Measurements from ENCODE around the gene CLSTN1. TPM values are rescaled to one million over a fixed set of nuclear protein-coding genes. Genes with fewer than 3 reads are reported as not detected.

Gene CLSTN1
- polyA plus RNA-seq, 1 of the 3 experiments (the other 2 are of a cell fraction) = 59.6 TPM

DNA sequence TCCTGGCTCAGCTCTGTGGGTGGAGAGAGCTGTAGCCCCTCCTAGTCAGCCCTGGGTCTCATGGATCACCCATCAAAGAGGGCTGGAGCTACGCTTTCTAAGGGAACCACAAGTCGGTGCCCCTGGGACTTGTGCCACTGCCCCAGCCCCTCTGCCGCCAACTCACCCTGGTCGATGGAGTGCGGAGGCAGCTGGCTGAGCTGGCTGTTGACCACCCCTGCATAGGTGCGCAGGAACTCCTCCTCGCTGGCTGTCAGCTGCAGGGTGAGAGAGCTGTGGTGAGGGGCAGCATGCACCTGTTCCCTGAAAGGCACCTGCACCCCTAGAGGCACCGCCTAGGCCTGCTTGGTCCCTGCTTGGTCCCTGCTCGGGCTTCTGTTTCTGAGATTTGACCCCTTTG is 47.3 kb upstream of the CLSTN1 start (continued):
- TF ChIP-seq CHD2 (IDR thresholded peaks at IDR 0.05; ENCODE audit: low read length, partially characterized antibody) (no peak), TAF1 (IDR thresholded peaks at IDR 0.05; ENCODE audit: borderline replicate concordance, low read depth, low read length) (no peak), MEF2A (IDR thresholded peaks at IDR 0.05; ENCODE audit: borderline replicate concordance, low read depth) (no peak), FOSL2 (IDR thresholded peaks at IDR 0.05; ENCODE audit: borderline replicate concordance, low read depth) (no peak), POLR2AphosphoS5 (IDR thresholded peaks at IDR 0.05; ENCODE audit: low read depth, low read length) (no peak), NRF1 (IDR thresholded peaks at IDR 0.05; ENCODE audit: low read depth, low read length) (no peak)
- TF ChIP-seq, protein P1, sequence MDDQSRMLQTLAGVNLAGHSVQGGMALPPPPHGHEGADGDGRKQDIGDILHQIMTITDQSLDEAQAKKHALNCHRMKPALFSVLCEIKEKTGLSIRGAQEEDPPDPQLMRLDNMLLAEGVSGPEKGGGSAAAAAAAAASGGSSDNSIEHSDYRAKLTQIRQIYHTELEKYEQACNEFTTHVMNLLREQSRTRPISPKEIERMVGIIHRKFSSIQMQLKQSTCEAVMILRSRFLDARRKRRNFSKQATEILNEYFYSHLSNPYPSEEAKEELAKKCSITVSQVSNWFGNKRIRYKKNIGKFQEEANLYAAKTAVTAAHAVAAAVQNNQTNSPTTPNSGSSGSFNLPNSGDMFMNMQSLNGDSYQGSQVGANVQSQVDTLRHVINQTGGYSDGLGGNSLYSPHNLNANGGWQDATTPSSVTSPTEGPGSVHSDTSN (IDR thresholded peaks at IDR 0.05) = no peak

DNA sequence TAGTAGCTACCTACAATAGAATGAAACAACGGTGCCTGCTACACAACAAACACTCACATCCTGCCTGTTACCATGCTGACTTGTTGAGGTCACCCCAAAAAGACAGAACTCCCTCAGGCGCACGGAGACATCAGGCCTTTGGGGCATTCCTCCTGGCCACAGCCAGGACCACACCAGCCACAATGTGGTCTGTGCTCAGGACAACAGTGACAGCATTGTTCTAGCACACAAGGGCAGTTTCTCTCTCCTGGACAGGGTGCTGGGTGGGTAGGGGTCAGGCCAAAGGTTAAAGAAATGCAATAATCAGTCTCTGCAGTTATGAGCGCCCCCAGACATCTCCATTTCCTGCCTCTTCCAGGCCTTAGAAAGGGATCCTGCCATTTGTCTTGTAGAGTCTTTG is 46.8 kb upstream of the CLSTN1 start:
- no peak overlapping the region for H3K9ac ChIP-seq
- peaks cover 4% of the 10 kb centered on the region in 2 experiments; a peak in 1 of 4 replicates for H3K4me1 ChIP-seq (ENCODE audit: control insufficient read depth in 1 of 2, insufficient read depth in 2 of 2, low read depth in 1 of 2, low read length in 1 of 2)
- no peak overlapping the region for H2AFZ ChIP-seq (ENCODE audit: low read depth)
- 70% methylated on average over 2 of the region's 4 CpGs for WGBS (ENCODE audit: low lambda C conversion rate)
- ChIA-PET CTCF (interaction anchor here (1.0 to 11.2 kb wide), 3 partner anchors 72 to 149 kb away, joined by 3 to 175 read pairs (median 3); no protein-coding TSS in a partner anchor), POLR2A (no interaction called here)
- no peak overlapping the region for H3K4me3 ChIP-seq (ENCODE audit: low read depth in 2 of 2, low read length in 1 of 2)
- H3K79me2 ChIP-seq (ENCODE audit: insufficient read depth) = no peaks in the 10 kb centered on the region
- H3K9me2 ChIP-seq = no peaks in the 10 kb centered on the region
- no peaks in the 10 kb centered on the region for H4K20me1 ChIP-seq (ENCODE audit: insufficient read depth)
- no peak overlapping the region for H3K4me2 ChIP-seq
- no peaks in the 10 kb centered on the region for H3K9me3 ChIP-seq
- H3K27ac ChIP-seq (ENCODE audit: low read depth in 2 of 2, low read length in 1 of 2) = no peak overlapping the region
- no peaks in the 10 kb centered on the region for H3F3A ChIP-seq (replicated peaks; ENCODE audit: insufficient read depth)
- H3K27me3 ChIP-seq (ENCODE audit: insufficient read depth) = no peaks in the 10 kb centered on the region
- peaks cover 3 to 9% of the 10 kb centered on the region in 2 experiments for H3K36me3 ChIP-seq (replicated peaks in 1 of 2; ENCODE audit: control insufficient read depth in 1 of 2, insufficient read depth in 2 of 2, low read length in 1 of 2)
- no peak for DNase-seq
- TF ChIP-seq RAD21 (IDR thresholded peaks at IDR 0.05; ENCODE audit: low read length) = no peak
- TF ChIP-seq YY1 (IDR thresholded peaks at IDR 0.05; ENCODE audit: low read depth) = no peak
- no peak for TF ChIP-seq NFIC (IDR thresholded peaks at IDR 0.05; ENCODE audit: borderline replicate concordance)
- no peak for TF ChIP-seq SIN3A (IDR thresholded peaks at IDR 0.05; ENCODE audit: borderline replicate concordance, low read depth, low read length)
- TF ChIP-seq GATA2 (CRISPR knock-in tag; IDR thresholded peaks at IDR 0.05) = no peak
- no peak for TF ChIP-seq TCF12 (IDR thresholded peaks at IDR 0.05)
- no peak for TF ChIP-seq RCOR1 (IDR thresholded peaks at IDR 0.05; ENCODE audit: low read length)
- TF ChIP-seq, protein P2, sequence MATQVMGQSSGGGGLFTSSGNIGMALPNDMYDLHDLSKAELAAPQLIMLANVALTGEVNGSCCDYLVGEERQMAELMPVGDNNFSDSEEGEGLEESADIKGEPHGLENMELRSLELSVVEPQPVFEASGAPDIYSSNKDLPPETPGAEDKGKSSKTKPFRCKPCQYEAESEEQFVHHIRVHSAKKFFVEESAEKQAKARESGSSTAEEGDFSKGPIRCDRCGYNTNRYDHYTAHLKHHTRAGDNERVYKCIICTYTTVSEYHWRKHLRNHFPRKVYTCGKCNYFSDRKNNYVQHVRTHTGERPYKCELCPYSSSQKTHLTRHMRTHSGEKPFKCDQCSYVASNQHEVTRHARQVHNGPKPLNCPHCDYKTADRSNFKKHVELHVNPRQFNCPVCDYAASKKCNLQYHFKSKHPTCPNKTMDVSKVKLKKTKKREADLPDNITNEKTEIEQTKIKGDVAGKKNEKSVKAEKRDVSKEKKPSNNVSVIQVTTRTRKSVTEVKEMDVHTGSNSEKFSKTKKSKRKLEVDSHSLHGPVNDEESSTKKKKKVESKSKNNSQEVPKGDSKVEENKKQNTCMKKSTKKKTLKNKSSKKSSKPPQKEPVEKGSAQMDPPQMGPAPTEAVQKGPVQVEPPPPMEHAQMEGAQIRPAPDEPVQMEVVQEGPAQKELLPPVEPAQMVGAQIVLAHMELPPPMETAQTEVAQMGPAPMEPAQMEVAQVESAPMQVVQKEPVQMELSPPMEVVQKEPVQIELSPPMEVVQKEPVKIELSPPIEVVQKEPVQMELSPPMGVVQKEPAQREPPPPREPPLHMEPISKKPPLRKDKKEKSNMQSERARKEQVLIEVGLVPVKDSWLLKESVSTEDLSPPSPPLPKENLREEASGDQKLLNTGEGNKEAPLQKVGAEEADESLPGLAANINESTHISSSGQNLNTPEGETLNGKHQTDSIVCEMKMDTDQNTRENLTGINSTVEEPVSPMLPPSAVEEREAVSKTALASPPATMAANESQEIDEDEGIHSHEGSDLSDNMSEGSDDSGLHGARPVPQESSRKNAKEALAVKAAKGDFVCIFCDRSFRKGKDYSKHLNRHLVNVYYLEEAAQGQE (IDR thresholded peaks at IDR 0.05; ENCODE audit: low read depth, low read length) = no peak
- no peak for TF ChIP-seq JUND (IDR thresholded peaks at IDR 0.05)
- TF ChIP-seq GABPA (IDR thresholded peaks at IDR 0.05; ENCODE audit: low read depth) = no peak
- TF ChIP-seq, protein P3, sequence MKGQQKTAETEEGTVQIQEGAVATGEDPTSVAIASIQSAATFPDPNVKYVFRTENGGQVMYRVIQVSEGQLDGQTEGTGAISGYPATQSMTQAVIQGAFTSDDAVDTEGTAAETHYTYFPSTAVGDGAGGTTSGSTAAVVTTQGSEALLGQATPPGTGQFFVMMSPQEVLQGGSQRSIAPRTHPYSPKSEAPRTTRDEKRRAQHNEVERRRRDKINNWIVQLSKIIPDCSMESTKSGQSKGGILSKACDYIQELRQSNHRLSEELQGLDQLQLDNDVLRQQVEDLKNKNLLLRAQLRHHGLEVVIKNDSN (IDR thresholded peaks at IDR 0.05; ENCODE audit: borderline replicate concordance, low read depth) = no peak
- TF ChIP-seq, protein P4, sequence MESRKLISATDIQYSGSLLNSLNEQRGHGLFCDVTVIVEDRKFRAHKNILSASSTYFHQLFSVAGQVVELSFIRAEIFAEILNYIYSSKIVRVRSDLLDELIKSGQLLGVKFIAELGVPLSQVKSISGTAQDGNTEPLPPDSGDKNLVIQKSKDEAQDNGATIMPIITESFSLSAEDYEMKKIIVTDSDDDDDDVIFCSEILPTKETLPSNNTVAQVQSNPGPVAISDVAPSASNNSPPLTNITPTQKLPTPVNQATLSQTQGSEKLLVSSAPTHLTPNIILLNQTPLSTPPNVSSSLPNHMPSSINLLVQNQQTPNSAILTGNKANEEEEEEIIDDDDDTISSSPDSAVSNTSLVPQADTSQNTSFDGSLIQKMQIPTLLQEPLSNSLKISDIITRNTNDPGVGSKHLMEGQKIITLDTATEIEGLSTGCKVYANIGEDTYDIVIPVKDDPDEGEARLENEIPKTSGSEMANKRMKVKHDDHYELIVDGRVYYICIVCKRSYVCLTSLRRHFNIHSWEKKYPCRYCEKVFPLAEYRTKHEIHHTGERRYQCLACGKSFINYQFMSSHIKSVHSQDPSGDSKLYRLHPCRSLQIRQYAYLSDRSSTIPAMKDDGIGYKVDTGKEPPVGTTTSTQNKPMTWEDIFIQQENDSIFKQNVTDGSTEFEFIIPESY (IDR thresholded peaks at IDR 0.05; ENCODE audit: borderline replicate concordance, low read depth) = no peak
- no peak for TF ChIP-seq SMC3 (IDR thresholded peaks at IDR 0.05; ENCODE audit: low read depth, low read length)
- no peak for TF ChIP-seq EP300 (IDR thresholded peaks at IDR 0.05; ENCODE audit: borderline replicate concordance in 1 of 2, low read depth in 1 of 2, low read length in 1 of 2)
- TF ChIP-seq ELF1 (IDR thresholded peaks at IDR 0.05) = no peak
- no peak for TF ChIP-seq MEF2A (IDR thresholded peaks at IDR 0.05; ENCODE audit: borderline replicate concordance, low read depth)
- TF ChIP-seq, protein P1 (IDR thresholded peaks at IDR 0.05) = no peak
- no peak for TF ChIP-seq TAF1 (IDR thresholded peaks at IDR 0.05; ENCODE audit: borderline replicate concordance, low read depth, low read length)
- TF ChIP-seq FOSL2 (IDR thresholded peaks at IDR 0.05; ENCODE audit: borderline replicate concordance, low read depth) = no peak
- TF ChIP-seq EZH2phosphoT487 (IDR thresholded peaks at IDR 0.05; ENCODE audit: borderline replicate concordance, low read depth) = no peak

All from SK-N-SH (cell line).